ENCODE results near the gene NEU2.

NEU2 gene

GRCh38 chr2:233003658-233004555 lies 28.6 kb upstream of the NEU2 start:
- Histone ChIP-seq H3K9ac (ENCODE audit: low read depth, low read length) (no peak overlapping the region), H3K36me3 (ENCODE audit: insufficient read depth, low read length) (no peaks in the 10 kb centered on the region), H3K4me1 (ENCODE audit: insufficient read depth, low read length) (no peaks in the 10 kb centered on the region; the same call in 1 of the 2 replicates), H3K9me3 (ENCODE audit: control insufficient read depth, insufficient read depth, low read length) (no peaks in the 10 kb centered on the region)

DNA sequence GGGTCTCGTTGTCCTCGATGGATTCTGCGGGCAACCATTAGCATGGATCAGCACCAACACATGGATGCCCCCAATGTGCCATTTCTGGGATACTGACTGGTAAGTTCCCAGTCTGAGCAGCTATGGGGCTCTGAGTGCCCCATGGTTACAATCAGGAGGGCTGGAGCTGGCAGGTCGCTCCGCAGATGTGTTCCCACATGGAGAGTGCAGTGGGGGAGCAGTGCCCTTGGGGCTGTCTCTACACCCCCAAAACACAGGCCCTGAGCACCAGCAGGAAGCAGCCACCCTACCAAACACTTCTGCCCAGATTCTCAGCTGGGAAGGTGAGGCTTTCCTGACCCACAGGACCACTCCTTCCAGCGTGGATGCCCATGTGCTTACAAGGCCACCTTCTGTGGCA lies 27.4 kb upstream of the NEU2 start:
- no peaks in the 10 kb centered on the region for H3K9me3 ChIP-seq (ENCODE audit: control insufficient read depth, insufficient read depth, low read length)
- no peak overlapping the region for H3K9ac ChIP-seq (ENCODE audit: low read depth, low read length)
- H3K4me1 ChIP-seq (ENCODE audit: insufficient read depth, low read length) = no peaks in the 10 kb centered on the region
- no peaks in the 10 kb centered on the region for H3K36me3 ChIP-seq (ENCODE audit: insufficient read depth, low read length)

DNA sequence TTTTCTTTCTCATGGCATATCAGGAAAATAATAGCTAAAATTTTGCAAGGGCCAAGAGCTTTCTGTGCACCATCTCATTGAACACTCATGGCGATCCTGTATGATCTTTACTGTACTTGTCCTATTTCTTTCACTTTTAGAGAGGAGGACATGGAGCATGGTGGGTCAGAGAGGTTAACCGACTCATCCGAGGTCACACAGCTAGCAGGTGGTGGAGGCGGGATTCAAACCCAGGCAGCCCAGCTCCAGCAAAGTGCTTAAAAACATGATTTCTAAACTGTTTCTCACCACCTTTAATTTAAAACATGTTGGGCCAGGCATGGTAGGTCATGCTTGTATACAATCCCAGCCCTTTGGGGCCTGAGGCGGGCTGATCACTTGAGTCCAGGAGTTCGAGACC lies 25.8 kb upstream of the NEU2 start:
- Histone ChIP-seq H3K9ac (ENCODE audit: low read depth, low read length) (no peak overlapping the region), H3K4me1 (ENCODE audit: insufficient read depth, low read length) (no peaks in the 10 kb centered on the region), H3K36me3 (ENCODE audit: insufficient read depth, low read length) (no peaks in the 10 kb centered on the region), H3K9me3 (ENCODE audit: control insufficient read depth, insufficient read depth, low read length) (no peaks in the 10 kb centered on the region)

DNA sequence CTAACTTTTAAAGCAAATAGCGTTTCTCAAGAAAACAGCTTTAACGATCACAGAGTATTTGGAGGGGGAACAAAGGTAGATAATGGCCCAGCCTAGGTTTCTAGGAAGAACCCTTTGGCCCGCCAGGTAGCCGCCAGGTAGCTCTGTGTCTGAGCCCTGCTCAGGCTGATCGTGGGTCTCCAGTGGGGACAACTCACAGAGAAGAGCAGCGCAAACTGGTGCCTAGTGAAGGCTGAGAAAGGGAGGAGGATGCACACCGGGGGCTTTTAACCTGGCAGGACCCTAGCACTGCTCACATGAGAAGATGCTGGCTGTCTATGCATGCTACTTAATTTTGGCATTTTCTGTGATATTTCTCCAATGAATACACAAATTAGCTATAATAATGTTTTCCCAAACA lies 25.2 kb upstream of the NEU2 start:
- H3K9ac ChIP-seq (ENCODE audit: low read depth, low read length) = no peak overlapping the region
- no peaks in the 10 kb centered on the region for H3K9me3 ChIP-seq (ENCODE audit: control insufficient read depth, insufficient read depth, low read length)
- H3K4me1 ChIP-seq (ENCODE audit: insufficient read depth, low read length) = no peaks in the 10 kb centered on the region
- no peaks in the 10 kb centered on the region for H3K36me3 ChIP-seq (ENCODE audit: insufficient read depth, low read length)

DNA sequence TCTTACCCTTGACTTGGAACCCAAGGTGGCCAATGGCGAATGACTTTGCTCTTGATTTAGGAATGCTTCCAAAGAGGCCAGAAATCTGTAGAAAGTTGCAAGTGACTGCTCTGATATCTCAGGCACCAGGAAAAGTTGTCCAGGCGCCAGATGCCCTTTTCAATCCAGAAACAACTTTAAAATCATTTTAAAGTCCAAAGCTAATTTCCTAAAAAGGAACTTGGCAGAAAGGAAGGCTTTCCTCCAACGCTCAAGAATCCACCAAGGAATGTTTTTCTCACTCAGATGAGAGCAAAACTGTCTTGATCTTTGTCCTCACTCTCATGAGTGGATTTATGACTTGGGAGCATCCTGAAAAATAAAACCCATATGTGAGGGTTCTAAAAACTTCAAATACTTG lies 24.7 kb upstream of the NEU2 start:
- Histone ChIP-seq H3K4me1 (ENCODE audit: insufficient read depth, low read length) (no peaks in the 10 kb centered on the region), H3K36me3 (ENCODE audit: insufficient read depth, low read length) (no peaks in the 10 kb centered on the region), H3K9me3 (ENCODE audit: control insufficient read depth, insufficient read depth, low read length) (no peaks in the 10 kb centered on the region), H3K9ac (ENCODE audit: low read depth, low read length) (no peak overlapping the region)

GRCh38 chr2:233009661-233010060 lies 22.8 kb upstream of the NEU2 start:
- H3K4me1 ChIP-seq (ENCODE audit: insufficient read depth, low read length) = no peaks in the 10 kb centered on the region
- no peak overlapping the region for H3K9ac ChIP-seq (ENCODE audit: low read depth, low read length)
- no peaks in the 10 kb centered on the region for H3K36me3 ChIP-seq (ENCODE audit: insufficient read depth, low read length)
- H3K9me3 ChIP-seq (ENCODE audit: control insufficient read depth, insufficient read depth, low read length) = no peaks in the 10 kb centered on the region

DNA sequence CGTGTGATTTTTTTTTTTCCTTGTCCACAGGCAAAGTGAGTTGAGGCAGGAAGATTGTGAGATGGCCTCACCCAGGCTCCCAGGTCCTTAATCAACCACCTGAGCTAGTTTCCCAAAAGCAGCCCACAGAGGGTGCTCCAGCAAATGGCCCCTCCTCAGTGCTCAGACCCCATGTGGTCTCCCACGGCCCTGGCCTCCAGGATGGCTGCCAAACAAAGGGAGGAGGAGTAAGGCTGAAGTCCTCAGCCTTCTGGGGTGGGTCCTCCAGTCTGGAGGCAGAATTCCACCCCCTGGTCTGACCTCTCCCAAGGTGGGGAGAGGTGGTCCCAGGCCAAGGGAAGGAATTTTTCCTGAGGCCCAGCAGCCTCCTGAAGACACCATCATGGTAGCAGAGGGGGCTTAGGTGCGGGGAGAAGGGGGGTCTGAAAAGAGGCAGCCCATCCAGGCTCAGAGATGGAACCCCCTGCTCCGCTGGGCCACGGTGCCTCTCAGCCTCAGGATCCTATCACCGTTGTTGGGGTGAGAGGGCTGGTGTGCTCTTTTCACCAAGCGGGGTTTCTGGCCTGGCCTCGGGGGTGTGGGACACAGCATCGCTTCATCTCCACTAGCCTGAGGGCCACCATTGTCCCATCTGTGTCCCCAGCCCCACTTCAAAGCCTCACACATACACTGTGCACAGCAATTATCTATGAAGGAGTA lies 21.8 kb upstream of the NEU2 start:
- Histone ChIP-seq H3K4me1 (ENCODE audit: insufficient read depth, low read length) (no peaks in the 10 kb centered on the region), H3K36me3 (ENCODE audit: insufficient read depth, low read length) (no peaks in the 10 kb centered on the region), H3K9ac (ENCODE audit: low read depth, low read length) (no peak overlapping the region), H3K9me3 (ENCODE audit: control insufficient read depth, insufficient read depth, low read length) (no peaks in the 10 kb centered on the region)

DNA sequence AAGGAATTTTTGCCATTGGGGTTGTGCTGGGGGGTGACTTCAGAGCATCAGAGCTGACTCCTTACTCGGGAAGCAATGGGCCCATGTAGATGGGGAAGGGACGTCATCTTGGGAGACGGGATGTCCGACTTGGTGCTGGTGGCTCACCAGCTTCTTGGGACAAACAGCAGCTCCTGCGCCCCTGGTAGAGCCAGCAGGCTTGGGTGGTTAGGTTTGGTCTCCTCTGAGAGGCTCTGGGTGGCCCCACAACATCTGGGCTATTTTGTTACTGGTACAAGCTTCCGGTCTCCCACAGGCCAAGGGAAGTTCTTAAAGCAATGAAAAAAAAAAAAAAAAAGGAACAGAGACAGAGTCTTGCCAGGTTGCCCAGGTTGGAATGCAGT lies 21.2 kb upstream of the NEU2 start:
- no peaks in the 10 kb centered on the region for H3K9me3 ChIP-seq (ENCODE audit: control insufficient read depth, insufficient read depth, low read length)
- H3K36me3 ChIP-seq (ENCODE audit: insufficient read depth, low read length) = no peaks in the 10 kb centered on the region
- no peak overlapping the region for H3K9ac ChIP-seq (ENCODE audit: low read depth, low read length)
- H3K4me1 ChIP-seq (ENCODE audit: insufficient read depth, low read length) = no peaks in the 10 kb centered on the region

DNA sequence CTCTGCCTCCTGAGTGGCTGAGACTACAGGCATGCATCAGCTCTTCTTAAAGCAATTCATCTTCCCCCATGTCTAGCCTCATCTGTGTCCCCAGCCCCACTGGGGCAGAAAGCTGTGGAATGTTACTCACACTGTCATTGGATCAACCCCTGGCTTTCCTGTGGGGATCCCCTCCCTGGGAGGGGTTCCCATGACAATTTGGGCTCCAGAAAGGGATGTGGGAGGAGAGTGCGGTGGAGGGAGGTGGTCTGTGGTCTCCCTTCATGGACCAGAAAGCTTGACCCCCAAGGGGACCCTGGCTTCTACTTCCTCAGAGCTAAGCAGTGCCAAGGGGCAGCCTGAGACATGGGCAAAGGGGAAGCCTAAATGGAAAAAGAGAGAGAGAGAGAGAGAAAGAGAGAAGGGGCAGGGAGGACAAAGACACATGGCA lies 20.8 kb upstream of the NEU2 start:
- H3K9ac ChIP-seq (ENCODE audit: low read depth, low read length) = no peak overlapping the region
- no peaks in the 10 kb centered on the region for H3K9me3 ChIP-seq (ENCODE audit: control insufficient read depth, insufficient read depth, low read length)
- H3K4me1 ChIP-seq (ENCODE audit: insufficient read depth, low read length) = no peaks in the 10 kb centered on the region
- H3K36me3 ChIP-seq (ENCODE audit: insufficient read depth, low read length) = no peaks in the 10 kb centered on the region

GRCh38 chr2:233012301-233012971 lies 20.0 kb upstream of the NEU2 start:
- no peaks in the 10 kb centered on the region for H3K36me3 ChIP-seq (ENCODE audit: insufficient read depth, low read length)
- H3K9me3 ChIP-seq (ENCODE audit: control insufficient read depth, insufficient read depth, low read length) = no peaks in the 10 kb centered on the region
- no peak overlapping the region for H3K9ac ChIP-seq (ENCODE audit: low read depth, low read length)
- no peaks in the 10 kb centered on the region for H3K4me1 ChIP-seq (ENCODE audit: insufficient read depth, low read length)

- no peaks in the 10 kb centered on the region for H3K4me1 ChIP-seq (ENCODE audit: insufficient read depth, low read length)
Observed at GRCh38 chr2:233013027-233013461, 19.4 kb upstream of the NEU2 start, which contains the start of gene NGEF. Gene NGEF (minus strand): TSS chr2:233013256. CDS start chr2:232974890, 38,366 bp downstream.

DNA sequence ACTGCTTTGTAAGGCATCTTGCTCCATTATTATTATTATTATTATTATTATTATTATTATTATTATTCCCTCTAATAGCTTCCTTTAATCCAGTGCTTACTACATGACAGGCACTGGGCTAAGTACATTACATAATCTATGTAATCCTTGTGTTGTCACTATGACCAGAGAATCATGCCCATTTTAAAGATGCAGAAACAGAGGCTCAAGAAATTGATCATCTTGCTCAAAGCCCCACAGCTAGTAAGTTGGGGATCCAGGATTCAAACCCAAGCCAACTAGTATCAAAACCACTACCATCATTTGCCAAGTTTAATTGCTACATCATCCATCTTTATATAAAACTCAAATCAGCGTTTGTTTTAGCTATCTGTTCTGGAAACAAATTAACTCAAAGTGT lies 18.8 kb upstream of the NEU2 start:
- no peaks in the 10 kb centered on the region for H3K4me1 ChIP-seq (ENCODE audit: insufficient read depth, low read length)
- H3K9ac ChIP-seq (ENCODE audit: low read depth, low read length) = no peak overlapping the region
- H3K9me3 ChIP-seq (ENCODE audit: control insufficient read depth, insufficient read depth, low read length) = no peaks in the 10 kb centered on the region
- no peaks in the 10 kb centered on the region for H3K36me3 ChIP-seq (ENCODE audit: insufficient read depth, low read length)

More at GRCh38 chr2:233013027-233013461, 19.4 kb upstream of the NEU2 start, which contains the start of gene NGEF:
- Histone ChIP-seq H3K36me3 (ENCODE audit: insufficient read depth, low read length) (no peaks in the 10 kb centered on the region), H3K9ac (ENCODE audit: low read depth, low read length) (no peak within 1 kb of the TSS), H3K9me3 (ENCODE audit: control insufficient read depth, insufficient read depth, low read length) (no peaks in the 10 kb centered on the region)

DNA sequence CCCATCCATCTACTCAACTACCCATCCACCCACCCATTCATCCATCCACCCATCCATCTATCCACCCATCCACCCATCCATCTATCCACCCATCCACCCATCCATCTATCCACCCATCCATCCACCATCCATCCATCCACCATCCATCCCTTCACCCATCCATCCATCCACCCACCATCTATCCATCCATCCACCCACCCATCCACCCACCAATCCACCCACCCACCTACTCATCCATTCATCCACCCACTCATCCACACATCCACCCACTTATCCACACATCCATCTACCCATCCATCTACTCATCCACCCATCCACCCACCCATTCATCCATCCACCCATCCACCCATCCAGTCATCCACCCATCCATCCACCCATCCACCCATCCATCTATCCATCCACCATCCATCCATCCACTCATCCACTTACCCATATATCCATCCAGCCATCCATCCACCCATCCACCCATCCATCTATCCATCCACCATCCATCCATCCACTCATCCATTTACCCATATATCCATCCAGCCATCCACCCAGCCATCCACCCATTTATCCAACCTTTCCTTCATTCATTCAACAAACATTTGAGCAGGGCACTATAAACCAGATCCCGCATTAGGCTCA lies 17.3 kb upstream of the NEU2 start:
- no peaks in the 10 kb centered on the region for H3K4me1 ChIP-seq (ENCODE audit: insufficient read depth, low read length)
- no peak overlapping the region for H3K9ac ChIP-seq (ENCODE audit: low read depth, low read length)
- H3K36me3 ChIP-seq (ENCODE audit: insufficient read depth, low read length) = no peaks in the 10 kb centered on the region
- H3K9me3 ChIP-seq (ENCODE audit: control insufficient read depth, insufficient read depth, low read length) = no peaks in the 10 kb centered on the region

DNA sequence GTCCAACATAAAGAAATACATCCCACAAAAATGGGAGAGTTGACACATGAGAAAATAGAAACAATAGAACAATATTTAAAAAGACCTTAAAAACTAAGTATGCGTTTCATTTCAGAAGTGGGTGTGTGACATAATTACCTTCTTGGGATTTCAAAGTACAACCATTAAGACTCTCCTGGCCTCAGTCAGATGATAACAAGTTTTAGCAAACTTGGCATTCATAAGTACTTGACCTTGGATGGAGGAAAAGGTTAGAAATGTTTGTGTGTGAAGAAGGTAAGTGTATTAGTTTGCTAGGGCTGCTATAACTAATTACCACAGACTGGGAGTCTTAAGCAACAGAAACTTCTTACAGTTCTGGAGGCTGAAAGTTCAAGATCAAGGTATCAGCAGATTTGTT lies 14.5 kb upstream of the NEU2 start:
- no peak overlapping the region for H3K9ac ChIP-seq (ENCODE audit: low read depth, low read length)
- H3K9me3 ChIP-seq (ENCODE audit: control insufficient read depth, insufficient read depth, low read length) = no peaks in the 10 kb centered on the region
- H3K4me1 ChIP-seq (ENCODE audit: insufficient read depth, low read length) = no peaks in the 10 kb centered on the region
- H3K36me3 ChIP-seq (ENCODE audit: insufficient read depth, low read length) = no peaks in the 10 kb centered on the region
